SK-N-SH treated with all-trans-retinoic acid at 6 μM for 48 hours (cell line): ENCODE data around the gene APIP.

Experiments
- ATAC-seq: fragments of 200-7000 bp; cut with Tn5 transposase; 3 replicates; pipeline ENCODE4 v1.9.1; 2020; ENCODE audit warnings: mild to moderate bottlenecking, moderate library complexity
- ARNTL ChIP-seq: fragments of 450-650 bp; formaldehyde crosslinking; IDR thresholded peaks from 2 replicates; pipeline ENCODE4 v1.5.0; 2020; ENCODE audit warnings: low read depth, mild to moderate bottlenecking, moderate library complexity, borderline replicate concordance
- BACH2 ChIP-seq: fragments of 250-450 bp; sonication (Bioruptor Pico); IDR thresholded peaks from 2 replicates; pipeline ENCODE4 v1.9.0; 2021; ENCODE audit warnings: mild to moderate bottlenecking, borderline replicate concordance
- CSDC2 ChIP-seq: fragments of 250-450 bp; sonication (Bioruptor Pico); IDR thresholded peaks from 2 replicates; pipeline ENCODE4 v1.5.0; 2020; ENCODE audit warnings: mild to moderate bottlenecking, moderate library complexity
- GLIS3 ChIP-seq: fragments of 250-450 bp; sonication (Bioruptor Pico); IDR thresholded peaks from 2 replicates; pipeline ENCODE4 v1.5.0; 2020; ENCODE audit warnings: mild to moderate bottlenecking, moderate library complexity
- ISL1 ChIP-seq: fragments of 250-450 bp; sonication (Bioruptor Pico); IDR thresholded peaks from 2 replicates; pipeline ENCODE4 v2.1.2; 2022; ENCODE audit warnings: mild to moderate bottlenecking, moderate library complexity
- OSR1 ChIP-seq: fragments of 250-450 bp; sonication (Bioruptor Pico); IDR thresholded peaks from 2 replicates; pipeline ENCODE4 v1.8.0; 2022; ENCODE audit warnings: moderate library complexity, mild to moderate bottlenecking, inconsistent platforms
- PPARA ChIP-seq: fragments of 250-450 bp; sonication (Bioruptor Pico); IDR thresholded peaks from 2 replicates; pipeline ENCODE4 v1.5.0; 2020; ENCODE audit warnings: mild to moderate bottlenecking, borderline replicate concordance
- RARB ChIP-seq: fragments of 250-450 bp; sonication (Bioruptor Pico); IDR thresholded peaks from 2 replicates; pipeline ENCODE4 v1.8.0; 2021; ENCODE audit warnings: mild to moderate bottlenecking, moderate library complexity
- SNAI2 ChIP-seq: fragments of 250-450 bp; sonication (Bioruptor Pico); IDR thresholded peaks from 2 replicates; pipeline ENCODE4 v1.5.0; 2020; ENCODE audit warnings: mild to moderate bottlenecking, moderate library complexity
- TCF4 ChIP-seq: fragments of 250-450 bp; sonication (Bioruptor Pico); IDR thresholded peaks from 2 replicates; pipeline ENCODE4 v1.8.0; 2021; ENCODE audit warnings: mild to moderate bottlenecking, moderate library complexity, borderline replicate concordance
- TOX ChIP-seq: fragments of 250-450 bp; sonication (Bioruptor Pico); IDR thresholded peaks from 2 replicates; pipeline ENCODE4 v1.8.0; 2021; ENCODE audit warnings: mild to moderate bottlenecking, moderate library complexity, borderline replicate concordance
- ZC3H10 ChIP-seq: fragments of 250-450 bp; sonication (Bioruptor Pico); IDR thresholded peaks from 2 replicates; pipeline ENCODE4 v1.5.1; 2021; ENCODE audit warnings: mild to moderate bottlenecking, moderate library complexity
- ZFP3 ChIP-seq: fragments of 250-450 bp; sonication (Bioruptor Pico); IDR thresholded peaks from 2 replicates; pipeline ENCODE4 v1.5.0; 2020; ENCODE audit warnings: mild to moderate bottlenecking, moderate library complexity
- ZNF565 ChIP-seq: fragments of 450-650 bp; formaldehyde crosslinking; conservative IDR thresholded peaks from 2 replicates; pipeline ENCODE4 v1.5.0; 2020; ENCODE audit warnings: low read depth, mild to moderate bottlenecking, moderate library complexity
- ZNF70 ChIP-seq: fragments of 450-650 bp; formaldehyde crosslinking; IDR thresholded peaks from 2 replicates; pipeline ENCODE4 v1.5.0; 2020; ENCODE audit warnings: mild to moderate bottlenecking, moderate library complexity
- ZNF8 ChIP-seq: fragments of 450-650 bp; formaldehyde crosslinking; IDR thresholded peaks from 2 replicates; pipeline ENCODE4 v1.5.0; 2020; ENCODE audit warnings: mild to moderate bottlenecking, moderate library complexity
- TF ChIP-seq, protein P1 (sequence below): fragments of 250-450 bp; sonication (Bioruptor Pico); IDR thresholded peaks from 2 replicates; pipeline ENCODE4 v1.8.0; 2021; ENCODE audit warnings: low read depth, mild to moderate bottlenecking, moderate library complexity, borderline replicate concordance
- TF ChIP-seq, protein P2 (sequence below): fragments of 250-450 bp; sonication (Bioruptor Pico); IDR thresholded peaks from 2 replicates; pipeline ENCODE4 v1.8.0; 2020; ENCODE audit warnings: mild to moderate bottlenecking, moderate library complexity, borderline replicate concordance
- TF ChIP-seq, protein P3 (sequence below): fragments of 250-450 bp; sonication (Bioruptor Pico); IDR thresholded peaks from 2 replicates; pipeline ENCODE4 v1.5.0; 2020; ENCODE audit warnings: mild to moderate bottlenecking, moderate library complexity
- TF ChIP-seq, protein P4 (sequence below): fragments of 250-450 bp; sonication (Bioruptor Pico); IDR thresholded peaks from 2 replicates; pipeline ENCODE4 v1.5.1; 2021; ENCODE audit warnings: mild to moderate bottlenecking, moderate library complexity
- TF ChIP-seq, protein P5 (sequence below): fragments of 250-450 bp; sonication (Bioruptor Pico); IDR thresholded peaks from 2 replicates; pipeline ENCODE4 v1.5.1; 2020; ENCODE audit warnings: low read depth, mild to moderate bottlenecking, moderate library complexity

APIP gene

DNA sequence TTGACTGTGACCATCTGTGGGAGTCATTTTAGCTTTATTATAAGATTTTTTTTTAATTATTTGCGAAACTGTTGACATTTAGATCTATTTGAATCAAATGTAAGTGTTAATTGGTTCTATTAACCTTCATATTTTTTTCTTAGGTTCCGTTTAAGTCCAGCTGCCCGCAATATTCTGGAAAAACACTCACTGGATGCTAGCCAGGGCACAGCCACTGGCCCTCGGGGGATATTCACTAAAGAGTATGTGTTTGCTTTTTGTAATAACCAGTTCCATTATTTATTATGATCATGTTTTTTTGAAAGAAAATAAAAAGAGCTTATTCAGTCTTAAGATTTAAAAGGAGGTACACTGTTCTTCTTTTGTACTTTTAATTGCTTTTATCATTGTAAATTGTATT lies 44.1 kb upstream of the APIP start:
- TF ChIP-seq ARNTL (CRISPR knock-in tag) (no peak), ZNF565 (CRISPR knock-in tag) (no peak), ZNF8 (CRISPR knock-in tag) (no peak), CSDC2 (CRISPR knock-in tag) (no peak), ZNF70 (CRISPR knock-in tag) (no peak), GLIS3 (CRISPR knock-in tag) (no peak), ZFP3 (no peak), ISL1 (no peak), TCF4 (CRISPR knock-in tag) (no peak; the same call in 1 of the 2 replicates), TOX (CRISPR knock-in tag) (no peak), OSR1 (no peak), SNAI2 (CRISPR knock-in tag) (no peak)
- TF ChIP-seq, protein P1, sequence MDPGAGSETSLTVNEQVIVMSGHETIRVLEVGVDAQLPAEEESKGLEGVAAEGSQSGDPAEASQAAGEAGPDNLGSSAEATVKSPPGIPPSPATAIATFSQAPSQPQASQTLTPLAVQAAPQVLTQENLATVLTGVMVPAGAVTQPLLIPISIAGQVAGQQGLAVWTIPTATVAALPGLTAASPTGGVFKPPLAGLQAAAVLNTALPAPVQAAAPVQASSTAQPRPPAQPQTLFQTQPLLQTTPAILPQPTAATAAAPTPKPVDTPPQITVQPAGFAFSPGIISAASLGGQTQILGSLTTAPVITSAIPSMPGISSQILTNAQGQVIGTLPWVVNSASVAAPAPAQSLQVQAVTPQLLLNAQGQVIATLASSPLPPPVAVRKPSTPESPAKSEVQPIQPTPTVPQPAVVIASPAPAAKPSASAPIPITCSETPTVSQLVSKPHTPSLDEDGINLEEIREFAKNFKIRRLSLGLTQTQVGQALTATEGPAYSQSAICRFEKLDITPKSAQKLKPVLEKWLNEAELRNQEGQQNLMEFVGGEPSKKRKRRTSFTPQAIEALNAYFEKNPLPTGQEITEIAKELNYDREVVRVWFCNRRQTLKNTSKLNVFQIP (CRISPR knock-in tag) = no peak
- TF ChIP-seq, protein P2, sequence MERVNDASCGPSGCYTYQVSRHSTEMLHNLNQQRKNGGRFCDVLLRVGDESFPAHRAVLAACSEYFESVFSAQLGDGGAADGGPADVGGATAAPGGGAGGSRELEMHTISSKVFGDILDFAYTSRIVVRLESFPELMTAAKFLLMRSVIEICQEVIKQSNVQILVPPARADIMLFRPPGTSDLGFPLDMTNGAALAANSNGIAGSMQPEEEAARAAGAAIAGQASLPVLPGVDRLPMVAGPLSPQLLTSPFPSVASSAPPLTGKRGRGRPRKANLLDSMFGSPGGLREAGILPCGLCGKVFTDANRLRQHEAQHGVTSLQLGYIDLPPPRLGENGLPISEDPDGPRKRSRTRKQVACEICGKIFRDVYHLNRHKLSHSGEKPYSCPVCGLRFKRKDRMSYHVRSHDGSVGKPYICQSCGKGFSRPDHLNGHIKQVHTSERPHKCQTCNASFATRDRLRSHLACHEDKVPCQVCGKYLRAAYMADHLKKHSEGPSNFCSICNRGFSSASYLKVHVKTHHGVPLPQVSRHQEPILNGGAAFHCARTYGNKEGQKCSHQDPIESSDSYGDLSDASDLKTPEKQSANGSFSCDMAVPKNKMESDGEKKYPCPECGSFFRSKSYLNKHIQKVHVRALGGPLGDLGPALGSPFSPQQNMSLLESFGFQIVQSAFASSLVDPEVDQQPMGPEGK (CRISPR knock-in tag) = no peak
- TF ChIP-seq, protein P3, sequence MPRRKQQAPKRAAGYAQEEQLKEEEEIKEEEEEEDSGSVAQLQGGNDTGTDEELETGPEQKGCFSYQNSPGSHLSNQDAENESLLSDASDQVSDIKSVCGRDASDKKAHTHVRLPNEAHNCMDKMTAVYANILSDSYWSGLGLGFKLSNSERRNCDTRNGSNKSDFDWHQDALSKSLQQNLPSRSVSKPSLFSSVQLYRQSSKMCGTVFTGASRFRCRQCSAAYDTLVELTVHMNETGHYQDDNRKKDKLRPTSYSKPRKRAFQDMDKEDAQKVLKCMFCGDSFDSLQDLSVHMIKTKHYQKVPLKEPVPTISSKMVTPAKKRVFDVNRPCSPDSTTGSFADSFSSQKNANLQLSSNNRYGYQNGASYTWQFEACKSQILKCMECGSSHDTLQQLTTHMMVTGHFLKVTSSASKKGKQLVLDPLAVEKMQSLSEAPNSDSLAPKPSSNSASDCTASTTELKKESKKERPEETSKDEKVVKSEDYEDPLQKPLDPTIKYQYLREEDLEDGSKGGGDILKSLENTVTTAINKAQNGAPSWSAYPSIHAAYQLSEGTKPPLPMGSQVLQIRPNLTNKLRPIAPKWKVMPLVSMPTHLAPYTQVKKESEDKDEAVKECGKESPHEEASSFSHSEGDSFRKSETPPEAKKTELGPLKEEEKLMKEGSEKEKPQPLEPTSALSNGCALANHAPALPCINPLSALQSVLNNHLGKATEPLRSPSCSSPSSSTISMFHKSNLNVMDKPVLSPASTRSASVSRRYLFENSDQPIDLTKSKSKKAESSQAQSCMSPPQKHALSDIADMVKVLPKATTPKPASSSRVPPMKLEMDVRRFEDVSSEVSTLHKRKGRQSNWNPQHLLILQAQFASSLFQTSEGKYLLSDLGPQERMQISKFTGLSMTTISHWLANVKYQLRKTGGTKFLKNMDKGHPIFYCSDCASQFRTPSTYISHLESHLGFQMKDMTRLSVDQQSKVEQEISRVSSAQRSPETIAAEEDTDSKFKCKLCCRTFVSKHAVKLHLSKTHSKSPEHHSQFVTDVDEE (CRISPR knock-in tag) = no peak
- TF ChIP-seq, protein P4, sequence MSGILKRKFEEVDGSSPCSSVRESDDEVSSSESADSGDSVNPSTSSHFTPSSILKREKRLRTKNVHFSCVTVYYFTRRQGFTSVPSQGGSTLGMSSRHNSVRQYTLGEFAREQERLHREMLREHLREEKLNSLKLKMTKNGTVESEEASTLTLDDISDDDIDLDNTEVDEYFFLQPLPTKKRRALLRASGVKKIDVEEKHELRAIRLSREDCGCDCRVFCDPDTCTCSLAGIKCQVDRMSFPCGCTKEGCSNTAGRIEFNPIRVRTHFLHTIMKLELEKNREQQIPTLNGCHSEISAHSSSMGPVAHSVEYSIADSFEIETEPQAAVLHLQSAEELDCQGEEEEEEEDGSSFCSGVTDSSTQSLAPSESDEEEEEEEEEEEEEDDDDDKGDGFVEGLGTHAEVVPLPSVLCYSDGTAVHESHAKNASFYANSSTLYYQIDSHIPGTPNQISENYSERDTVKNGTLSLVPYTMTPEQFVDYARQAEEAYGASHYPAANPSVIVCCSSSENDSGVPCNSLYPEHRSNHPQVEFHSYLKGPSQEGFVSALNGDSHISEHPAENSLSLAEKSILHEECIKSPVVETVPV = no peak
- TF ChIP-seq, protein P5, sequence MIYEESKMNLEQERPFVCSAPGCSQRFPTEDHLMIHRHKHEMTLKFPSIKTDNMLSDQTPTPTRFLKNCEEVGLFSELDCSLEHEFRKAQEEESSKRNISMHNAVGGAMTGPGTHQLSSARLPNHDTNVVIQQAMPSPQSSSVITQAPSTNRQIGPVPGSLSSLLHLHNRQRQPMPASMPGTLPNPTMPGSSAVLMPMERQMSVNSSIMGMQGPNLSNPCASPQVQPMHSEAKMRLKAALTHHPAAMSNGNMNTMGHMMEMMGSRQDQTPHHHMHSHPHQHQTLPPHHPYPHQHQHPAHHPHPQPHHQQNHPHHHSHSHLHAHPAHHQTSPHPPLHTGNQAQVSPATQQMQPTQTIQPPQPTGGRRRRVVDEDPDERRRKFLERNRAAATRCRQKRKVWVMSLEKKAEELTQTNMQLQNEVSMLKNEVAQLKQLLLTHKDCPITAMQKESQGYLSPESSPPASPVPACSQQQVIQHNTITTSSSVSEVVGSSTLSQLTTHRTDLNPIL (CRISPR knock-in tag) = no peak
- no peak for ATAC-seq

DNA sequence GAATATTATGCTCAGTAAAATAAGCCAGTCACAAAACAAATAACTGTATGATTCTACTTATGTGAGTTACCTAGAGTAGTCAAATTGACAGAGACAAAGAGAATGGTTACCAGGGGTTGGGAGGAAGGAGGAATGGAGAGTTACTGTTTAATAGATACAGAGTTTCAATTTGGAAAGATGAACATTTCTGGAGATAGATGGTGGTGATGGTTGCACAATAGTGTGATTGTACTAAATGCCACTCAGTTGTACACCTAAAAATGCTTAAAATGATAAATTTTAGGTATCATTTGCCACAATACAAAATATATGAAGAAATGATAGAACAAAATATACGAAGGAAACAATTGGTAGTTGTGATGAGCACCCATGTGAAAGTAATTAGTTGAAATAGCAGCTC lies 43.6 kb upstream of the APIP start:
- ATAC-seq = no peak

More for the DNA sequence above, 43.6 kb upstream of the APIP start:
- TF ChIP-seq PPARA (no peak), ARNTL (CRISPR knock-in tag) (no peak), ZC3H10 (CRISPR knock-in tag) (no peak), CSDC2 (CRISPR knock-in tag) (no peak), BACH2 (CRISPR knock-in tag) (no peak), TCF4 (CRISPR knock-in tag) (no peak), ZNF70 (CRISPR knock-in tag) (no peak), RARB (CRISPR knock-in tag) (no peak), SNAI2 (CRISPR knock-in tag) (no peak), GLIS3 (CRISPR knock-in tag) (no peak), TOX (CRISPR knock-in tag) (no peak), OSR1 (no peak)
- TF ChIP-seq, protein P2 (CRISPR knock-in tag) = no peak
- TF ChIP-seq, protein P3 (CRISPR knock-in tag) = no peak
- TF ChIP-seq, protein P1 (CRISPR knock-in tag) = no peak
